DMS 273 (cell line): ENCODE measurements around the gene GMCL2.
"Not testable (repeated sequence)": the region's sequence is repeated elsewhere in the genome, so short reads cannot be mapped to it uniquely, and the experiment has no call there.

Experiments used
- DNase-seq: peaks from one replicate; lab custom pipeline; 2025; ENCODE audit not compliant: unreplicated experiment; lab: John Stamatoyannopoulos, UW

GMCL2 gene

DNA sequence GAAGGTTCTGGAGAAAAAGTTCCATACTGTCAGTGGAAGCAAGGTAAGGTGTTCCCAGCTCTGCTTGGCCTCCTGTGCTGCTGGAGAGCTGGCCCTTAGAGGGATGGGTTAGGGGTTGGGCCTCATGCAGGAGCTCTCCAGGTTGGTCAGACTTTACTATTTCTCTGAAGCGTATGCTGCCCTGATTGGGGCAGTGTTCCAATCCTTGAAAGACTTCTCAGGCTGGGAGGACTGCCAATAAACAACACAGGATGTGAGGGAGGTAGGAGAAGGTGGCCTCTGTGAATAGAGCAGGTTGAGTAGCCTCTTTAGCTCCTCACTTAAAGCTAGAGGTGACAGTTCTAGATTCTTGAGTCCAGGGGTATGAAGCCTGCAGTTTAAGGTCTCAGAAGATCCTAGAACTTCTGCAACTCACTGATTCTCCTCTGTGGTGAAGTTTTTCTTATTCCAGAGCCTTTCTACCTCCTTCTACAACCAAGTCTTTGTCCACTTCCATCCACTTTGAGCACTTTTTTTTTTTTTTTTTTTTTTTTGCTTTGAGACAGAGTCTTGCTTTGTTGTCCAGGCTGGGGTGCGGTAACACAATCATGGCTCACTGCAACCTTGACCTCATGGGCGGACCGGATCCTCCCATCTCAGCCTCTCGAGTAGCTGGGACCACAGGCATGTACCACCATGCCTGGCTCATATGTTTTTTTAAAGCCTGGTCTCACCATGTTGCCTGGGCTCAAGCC is 20.2 kb upstream of the GMCL2 start:
- peak; percentile 71 for DNase-seq

GRCh38 chr5:178206166-178207101 is 19.3 kb upstream of the GMCL2 start:
- DNase-seq: no peak

GRCh38 chr5:178205749-178206047 is 18.5 kb upstream of the GMCL2 start:
- DNase-seq: no peak

- peak; percentile 90 for DNase-seq
Observed at GRCh38 chr5:178204935-178205748, 18.0 kb upstream of the GMCL2 start.

DNA sequence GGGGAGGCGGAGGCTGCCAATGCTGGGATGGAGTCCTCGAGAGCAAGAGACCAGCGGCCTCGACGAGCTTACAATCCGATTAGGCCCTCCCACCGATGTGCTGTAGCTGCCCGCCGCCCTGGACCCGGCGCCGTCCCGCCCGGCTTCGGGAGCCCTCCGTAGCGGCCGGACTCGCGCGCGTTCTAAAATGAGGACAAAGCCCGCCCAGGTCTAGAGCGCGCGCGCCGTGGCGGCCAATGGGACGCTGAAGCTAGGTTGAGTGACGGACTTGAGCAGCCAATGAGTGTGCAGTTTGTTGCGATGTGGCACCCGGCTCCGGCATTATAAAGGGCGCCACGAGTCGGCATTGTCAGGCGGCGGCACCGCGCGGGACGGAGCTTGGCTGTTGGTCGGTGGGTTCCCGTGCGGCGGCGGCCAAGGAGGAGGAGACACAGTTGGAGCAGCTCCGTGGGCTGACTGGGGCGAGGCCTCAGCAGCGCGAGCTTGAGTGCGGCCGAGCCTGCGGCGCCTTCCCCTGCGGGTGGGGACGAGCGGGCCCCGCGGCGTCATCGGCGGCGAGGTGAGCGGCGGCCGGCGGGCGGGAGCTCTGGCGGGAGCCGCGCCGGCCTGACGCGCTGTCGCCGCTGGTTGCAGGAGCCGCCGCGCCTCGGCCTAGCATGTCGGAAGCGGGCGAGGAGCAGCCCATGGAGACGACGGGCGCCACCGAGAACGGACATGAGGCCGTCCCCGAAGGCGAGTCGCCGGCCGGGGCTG is 17.2 kb upstream of the GMCL2 start, which contains the start of gene HNRNPAB:
HNRNPAB (plus strand) TSS at position 352 of the 753 bp plus-strand sequence; CDS start at position 657, 305 bp downstream.
- DNase-seq: peak; percentile 98

DNA sequence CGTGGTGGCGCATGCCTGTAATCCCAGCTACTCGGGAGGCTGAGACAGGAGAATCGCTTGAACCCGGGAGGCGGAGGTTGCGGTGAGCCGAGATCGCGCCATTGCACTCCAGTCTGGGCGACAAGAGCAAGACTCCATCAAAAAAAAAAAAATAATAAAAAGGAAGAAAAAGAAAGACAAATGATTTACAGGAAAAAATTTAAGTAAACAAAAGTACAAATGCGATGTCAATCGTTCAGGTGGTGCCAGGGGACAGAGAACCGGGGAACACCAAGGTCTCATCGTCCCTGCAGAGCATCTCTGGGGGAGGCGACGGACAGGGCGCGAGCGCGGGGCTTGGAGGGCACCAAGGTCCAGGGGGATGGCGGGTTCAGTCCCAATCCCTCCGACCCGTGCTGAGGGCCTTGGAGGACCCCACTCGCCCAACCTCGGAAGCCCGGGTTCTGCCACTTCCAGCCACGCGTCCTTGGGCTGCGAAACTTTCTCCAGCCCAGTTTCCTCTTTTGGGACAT is 16.6 kb upstream of the GMCL2 start:
- no peak for DNase-seq

- DNase-seq: no peak
Observed at GRCh38 chr5:178202541-178202940, 15.4 kb upstream of the GMCL2 start.

GRCh38 chr5:178201927-178202235 is 14.7 kb upstream of the GMCL2 start:
- DNase-seq: no peak

DNA sequence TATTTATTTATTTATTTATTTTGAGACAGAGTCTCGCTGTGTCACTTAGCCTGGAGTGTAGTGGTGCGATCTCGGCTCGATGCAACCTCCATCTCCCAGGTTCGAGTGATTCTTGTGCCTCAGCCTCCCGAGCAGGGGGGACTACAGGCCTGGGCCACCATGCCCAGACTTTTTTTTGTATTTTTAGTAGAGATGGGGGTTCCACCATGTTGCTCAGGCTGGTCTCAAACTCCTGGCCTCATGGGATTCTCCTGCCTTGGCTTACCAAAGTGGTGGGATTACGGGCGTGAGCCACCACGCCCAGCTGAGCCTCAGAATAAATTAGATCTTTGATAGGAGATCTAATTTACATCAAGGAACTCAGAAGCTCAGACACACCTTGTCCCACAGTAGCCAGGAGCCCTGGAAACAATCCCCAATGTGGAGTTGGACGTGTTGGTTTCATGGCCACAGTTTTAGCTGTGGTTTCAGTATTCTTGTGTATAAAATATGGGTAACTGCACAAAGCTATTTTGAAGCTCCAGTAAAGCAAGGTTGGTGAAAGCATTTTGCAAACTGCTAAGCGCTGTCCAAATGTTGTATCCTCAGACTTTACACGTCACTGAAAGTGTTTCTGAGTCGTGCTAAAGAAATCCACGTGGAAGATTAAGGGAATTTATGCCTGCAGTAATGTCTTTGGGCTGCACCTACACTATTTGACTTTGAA is 14.2 kb upstream of the GMCL2 start:
- DNase-seq: no peak

DNA sequence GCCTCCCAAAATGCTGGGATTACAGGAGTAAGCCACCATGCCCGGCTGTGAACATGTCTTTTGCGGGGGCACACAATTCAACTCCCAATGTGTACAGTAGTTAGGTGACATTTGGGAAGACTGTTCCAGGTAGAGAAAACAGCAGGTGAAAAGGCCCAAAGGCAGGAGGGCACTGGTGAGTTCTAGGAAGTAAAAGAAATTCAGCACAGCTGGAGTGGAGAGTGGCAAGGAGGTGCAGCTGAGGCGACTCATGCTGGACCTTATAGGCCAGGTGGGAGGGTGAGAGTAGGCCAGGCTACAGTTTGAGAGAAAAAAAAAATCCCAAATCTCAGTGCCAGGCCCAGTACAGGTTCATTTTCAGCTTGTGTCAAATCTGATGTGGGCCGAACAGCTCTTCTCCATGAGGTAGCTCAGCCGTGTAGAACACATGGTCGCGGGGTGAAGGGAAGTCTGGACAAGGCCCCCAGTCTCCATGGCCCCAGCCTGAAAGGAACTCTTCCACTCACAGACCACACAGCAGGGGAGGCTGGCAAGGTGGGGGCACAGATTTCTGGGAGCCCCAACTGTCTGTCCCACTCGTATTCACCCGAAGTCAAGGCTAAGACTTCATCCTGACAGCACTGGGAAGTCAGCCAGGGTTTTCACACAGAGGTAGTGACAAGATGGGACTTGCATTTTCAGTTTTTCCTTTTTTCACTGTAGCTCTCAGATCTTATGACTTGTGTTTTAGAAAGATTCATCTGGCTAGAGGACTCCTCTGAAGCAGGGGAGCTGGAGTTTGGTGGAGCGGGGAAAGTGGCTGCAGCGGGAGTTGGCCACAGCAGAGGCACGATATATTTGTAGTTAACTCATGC is 12.6 kb upstream of the GMCL2 start:
- peak; percentile 56 for DNase-seq

DNA sequence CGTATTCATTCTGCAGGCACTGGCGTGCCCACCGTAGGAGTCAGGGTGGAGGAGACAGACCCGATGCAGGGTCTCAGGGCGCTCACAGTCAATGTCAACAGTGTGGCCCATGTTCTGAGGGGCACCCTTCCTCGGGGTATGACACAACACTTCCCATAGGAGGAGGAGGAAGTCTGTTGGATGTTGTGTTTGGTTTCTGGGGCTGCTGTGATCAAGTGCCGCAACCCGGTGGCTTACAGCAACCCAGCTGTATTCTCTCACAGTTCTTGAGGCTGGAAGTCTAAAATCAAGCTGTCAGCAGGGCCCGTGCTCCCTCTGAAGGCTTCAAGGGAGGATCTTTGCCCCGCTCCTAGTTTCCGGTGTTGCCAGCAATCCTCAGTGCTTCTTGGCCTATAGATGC is 11.5 kb upstream of the GMCL2 start:
- DNase-seq: no peak

- DNase-seq: not testable (repeated sequence)
Observed at GRCh38 chr5:178198151-178198550, 11.0 kb upstream of the GMCL2 start.

- no peak for DNase-seq
Observed at GRCh38 chr5:178196986-178197385, 9.8 kb upstream of the GMCL2 start.

DNA sequence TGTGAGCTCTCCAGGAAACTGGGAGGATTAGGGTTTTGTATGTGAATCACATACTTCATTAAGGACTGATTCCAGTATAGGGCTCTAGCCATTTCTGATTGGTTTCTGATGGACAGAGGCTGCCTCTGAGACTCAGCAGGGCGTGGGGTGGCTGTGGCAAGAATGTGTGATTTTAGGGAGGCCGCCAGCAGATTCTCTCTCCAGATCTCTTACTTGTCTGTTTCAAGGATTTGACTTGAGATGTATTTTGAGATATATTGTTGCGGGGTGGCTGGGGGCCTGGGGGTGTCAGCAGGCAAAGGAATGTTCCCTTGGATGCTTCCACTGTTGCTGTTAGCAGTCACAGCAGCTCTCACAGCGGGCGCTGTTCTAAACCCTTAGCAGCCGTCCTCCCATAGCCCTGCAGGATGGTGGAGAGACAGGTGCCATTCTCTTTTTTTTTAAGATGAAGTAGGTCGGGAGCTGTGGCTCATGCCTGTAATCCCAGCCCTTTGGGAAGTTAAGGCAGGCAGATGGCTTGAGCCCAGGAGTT is 9.2 kb upstream of the GMCL2 start:
- DNase-seq: no peak

DNA sequence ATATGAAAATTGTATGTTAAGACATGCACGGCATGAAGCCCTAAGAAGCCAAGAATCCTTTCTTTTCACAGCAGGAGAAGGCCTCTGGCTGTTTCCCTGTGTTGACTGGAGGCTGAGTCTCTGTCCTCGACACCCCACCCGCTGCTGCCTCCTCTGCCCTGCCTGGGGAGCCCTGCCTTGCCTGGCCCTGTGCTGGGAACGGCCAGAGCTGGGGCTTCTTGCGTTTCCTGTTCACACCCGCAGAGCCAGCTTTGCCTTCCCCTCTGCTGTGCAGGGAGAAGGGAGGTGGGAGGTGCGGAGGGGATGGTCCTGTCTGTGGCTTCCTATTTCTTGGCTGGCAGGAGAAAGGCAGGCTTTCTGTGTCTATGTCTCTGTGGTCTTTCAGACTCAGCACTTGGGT is 6.9 kb upstream of the GMCL2 start:
- DNase-seq: no peak

DNA sequence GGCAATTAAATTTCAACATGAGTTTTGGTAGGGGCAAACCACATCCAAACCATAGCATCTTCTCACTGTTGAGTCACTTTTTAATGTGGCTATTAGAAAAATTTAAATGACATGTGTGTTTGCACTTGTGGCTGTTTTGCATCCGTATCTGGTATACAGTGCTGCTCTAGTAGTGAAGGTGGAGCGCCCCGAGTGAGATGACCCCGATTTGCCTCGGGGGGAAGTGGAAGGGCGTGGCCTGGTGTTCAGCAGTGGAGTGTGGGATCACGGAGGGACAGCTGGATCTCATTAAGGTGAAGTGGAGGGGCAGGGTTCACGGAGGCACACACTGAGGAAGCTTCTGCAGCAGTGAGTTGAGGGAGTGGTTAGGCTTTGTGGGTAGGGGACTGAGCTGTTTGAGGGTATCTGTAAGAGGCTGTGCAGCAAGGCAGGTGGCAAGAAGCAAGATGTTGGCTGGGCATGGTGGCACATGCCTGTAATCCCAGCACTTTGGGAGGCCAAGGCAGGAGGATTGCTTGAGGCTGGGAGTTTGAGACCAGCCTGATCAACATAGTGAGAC is 6.2 kb upstream of the GMCL2 start:
- DNase-seq: no peak

DNA sequence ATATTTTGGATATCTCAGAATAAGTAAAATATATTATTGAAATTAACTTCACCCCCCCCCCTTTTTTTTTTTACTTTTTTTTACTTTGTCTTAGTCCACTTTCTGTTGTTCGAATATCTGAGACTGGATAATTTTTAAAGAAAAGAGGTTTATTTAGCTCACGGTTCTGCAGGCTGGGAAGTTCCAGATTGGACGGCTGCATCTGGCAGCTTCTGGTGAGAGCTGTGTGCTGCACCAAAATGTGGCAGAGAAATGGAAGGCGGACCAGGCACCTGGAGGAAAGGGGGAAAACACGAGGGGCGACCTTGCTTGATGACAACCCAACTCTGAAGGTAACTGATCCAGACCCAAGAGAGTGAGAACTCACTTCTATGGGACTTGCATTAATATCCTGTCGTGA is 5.6 kb upstream of the GMCL2 start:
- no peak for DNase-seq

- no peak for DNase-seq
Observed at GRCh38 chr5:178192244-178192643, 5.1 kb upstream of the GMCL2 start.

- no peak for DNase-seq
Observed at GRCh38 chr5:178191661-178192060, 4.5 kb upstream of the GMCL2 start.
